D341Med (cell line): Measurements from ENCODE around the gene EEF2K.
A peak's percentile ranks its signal among the peaks of the same experiment; 100 is the strongest.
"Not testable (repeated sequence)": the region's sequence is repeated elsewhere in the genome, so short reads cannot be mapped to it uniquely, and the experiment has no call there.

ENCODE experiments used
- DNase-seq: peaks from one replicate; pipeline ENCODE4 v3.0.0; 2012; ENCODE audit warnings: low spot score

The EEF2K gene

DNA sequence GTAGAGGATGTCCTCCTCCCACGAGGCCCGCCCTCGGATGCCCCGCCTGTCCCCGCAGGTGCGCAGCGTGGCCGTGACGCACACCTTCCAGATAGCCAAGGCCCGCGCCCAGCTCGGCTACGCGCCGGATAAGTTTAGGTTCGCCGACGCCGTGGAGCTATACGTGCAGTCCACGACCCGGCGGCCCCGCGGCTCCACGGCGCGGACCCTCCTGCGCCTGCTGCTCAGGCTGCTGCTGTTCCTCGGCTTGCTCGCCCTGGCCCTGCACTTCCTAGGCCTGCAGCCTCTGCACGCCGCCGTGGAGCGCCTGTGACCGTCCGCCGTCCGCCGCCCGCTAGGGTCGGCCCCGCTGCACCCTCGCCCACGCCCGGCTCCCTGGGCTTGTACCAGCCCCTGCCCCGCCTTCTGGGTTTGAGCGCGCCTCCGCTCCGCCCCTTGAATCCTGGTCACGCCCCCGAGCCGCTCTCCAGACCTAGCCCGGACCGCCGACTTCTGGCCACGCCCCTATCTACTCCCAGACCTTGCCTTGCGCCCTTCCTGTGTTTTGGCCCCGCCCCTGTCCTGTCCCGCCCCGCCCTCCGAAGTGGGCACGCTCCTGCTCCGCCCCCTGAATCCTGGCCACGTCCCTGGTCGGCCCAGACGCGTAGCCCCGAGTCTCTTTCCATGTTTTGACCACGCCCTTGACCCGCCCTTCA, 15.8 kb upstream of the EEF2K start:
- DNase-seq, result peak; percentile 92

DNA sequence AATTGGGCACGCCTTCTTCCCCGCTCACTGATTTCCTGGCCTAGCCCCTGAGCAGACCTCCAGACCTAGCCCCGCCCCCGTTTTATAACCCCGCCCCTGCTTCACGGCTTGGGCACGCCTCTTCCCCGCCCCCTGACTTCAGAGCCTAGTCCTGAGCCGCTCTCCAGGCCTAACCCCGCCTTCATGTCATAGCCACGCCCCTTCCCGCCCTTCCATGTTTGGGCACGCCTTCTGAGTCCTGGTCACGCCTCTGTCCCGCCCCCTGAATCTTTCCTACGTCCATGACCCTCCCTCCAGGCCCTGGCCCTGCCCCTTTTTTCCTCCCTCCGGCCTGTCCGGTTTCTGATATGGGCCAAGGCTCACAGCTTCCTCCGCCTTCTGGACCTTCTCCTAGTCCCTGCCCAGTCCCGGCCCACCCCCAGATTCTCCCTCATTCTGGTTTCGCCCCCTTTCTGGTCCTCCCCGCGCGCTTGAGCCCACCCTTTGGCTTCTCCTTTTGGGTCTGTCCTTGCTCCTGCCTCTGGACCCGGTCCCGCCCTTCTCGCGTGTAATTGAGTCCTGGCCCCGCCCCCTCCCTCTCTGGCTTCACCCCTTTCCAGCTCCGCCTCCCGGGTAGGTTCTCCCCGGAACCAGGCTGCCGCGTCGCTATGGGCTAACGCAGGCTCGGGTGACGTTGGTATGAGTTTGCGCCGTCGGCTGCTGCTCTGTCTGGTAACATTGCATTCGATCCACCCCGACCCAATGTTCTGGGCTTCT, 15.1 kb upstream of the EEF2K start:
- DNase-seq, result peak; percentile 90

DNA sequence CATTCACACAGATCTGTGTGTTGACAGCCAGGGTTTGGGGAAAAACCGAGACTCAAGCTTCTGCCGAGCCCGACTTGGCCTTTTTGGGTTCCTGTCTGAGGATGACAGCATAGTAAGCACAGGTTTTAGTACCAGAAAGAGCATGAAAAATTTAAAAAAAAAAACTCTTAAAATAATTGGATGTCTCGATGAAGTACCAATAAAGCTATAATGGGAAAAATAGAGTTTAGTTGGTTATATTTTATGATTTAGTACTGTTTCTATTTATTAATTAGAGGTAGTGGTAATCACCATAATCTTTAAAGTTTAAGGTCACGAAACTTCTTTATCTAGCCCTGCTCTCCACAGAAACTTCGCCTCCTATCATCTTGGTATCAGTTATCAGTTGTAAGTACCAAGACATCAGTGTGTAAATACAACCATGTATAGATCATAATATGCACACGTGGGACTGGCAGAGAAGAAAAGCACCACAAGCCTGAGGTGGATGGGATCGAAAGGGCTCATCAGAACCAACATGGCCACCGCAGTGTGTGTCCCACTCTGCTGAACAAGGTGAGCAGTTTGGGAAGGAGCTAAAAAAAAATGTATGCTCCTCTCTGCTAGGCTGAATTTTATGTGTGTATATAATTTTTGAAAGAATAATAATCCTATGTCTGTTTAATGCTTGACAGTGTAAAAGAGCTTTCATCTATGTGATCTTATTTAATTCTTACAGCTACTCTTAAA, 14.4 kb upstream of the EEF2K start:
- no peak for DNase-seq

DNA sequence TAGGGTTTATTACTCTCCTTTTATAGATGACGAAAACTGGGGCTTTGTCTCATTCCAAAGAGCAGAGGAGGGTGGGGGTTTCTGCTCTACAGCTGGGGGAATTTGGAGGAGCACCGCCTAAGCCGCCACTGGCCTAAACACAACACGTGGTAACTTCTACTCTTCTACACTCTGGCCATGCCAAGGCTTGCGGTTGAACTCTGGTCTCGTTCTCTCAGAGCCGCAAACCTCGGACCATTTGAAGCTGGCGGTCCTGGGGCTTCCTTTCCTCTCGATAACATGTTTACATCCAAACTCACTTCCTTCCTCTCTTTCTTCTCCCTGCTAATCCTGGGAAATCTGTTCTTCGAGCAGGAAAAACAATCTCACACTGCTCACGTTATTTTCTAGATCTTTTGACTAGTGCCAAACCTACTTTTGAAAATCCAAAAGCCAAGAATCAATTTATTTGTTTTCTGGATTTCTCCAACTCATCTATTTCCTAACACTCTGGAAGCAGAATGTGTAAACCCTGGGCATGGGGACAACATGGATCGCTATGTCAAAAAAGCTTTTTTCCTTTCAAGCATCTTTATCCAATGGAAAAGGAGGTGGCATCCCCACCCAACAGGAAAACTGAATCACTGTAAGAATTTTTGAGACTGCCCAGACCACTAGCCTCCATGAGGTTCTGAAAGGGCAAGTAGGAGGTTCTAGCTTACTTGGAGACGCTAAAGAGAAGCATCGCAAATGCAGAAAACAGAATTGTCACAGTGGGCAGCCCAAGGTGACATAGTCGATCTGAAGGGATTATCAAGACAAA, 13.6 kb upstream of the EEF2K start:
- no peak for DNase-seq

DNA sequence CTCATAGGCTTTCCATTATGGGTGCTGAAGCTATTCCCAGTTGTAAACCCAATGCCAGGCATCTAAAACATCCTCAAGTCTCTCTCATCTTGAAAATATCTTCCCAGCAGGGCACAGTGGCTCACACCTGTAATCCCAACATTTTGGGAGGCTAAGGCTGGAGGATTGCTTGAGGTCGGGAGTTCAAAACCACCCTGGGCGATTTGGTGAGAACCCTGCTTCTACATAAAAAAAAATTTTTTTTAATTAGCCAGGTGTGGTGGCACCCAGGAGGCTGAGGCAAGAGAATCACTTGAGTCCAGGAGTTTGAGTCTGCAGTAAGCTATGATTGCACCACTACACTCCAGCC, 13.0 kb upstream of the EEF2K start:
- no peak for DNase-seq

DNA sequence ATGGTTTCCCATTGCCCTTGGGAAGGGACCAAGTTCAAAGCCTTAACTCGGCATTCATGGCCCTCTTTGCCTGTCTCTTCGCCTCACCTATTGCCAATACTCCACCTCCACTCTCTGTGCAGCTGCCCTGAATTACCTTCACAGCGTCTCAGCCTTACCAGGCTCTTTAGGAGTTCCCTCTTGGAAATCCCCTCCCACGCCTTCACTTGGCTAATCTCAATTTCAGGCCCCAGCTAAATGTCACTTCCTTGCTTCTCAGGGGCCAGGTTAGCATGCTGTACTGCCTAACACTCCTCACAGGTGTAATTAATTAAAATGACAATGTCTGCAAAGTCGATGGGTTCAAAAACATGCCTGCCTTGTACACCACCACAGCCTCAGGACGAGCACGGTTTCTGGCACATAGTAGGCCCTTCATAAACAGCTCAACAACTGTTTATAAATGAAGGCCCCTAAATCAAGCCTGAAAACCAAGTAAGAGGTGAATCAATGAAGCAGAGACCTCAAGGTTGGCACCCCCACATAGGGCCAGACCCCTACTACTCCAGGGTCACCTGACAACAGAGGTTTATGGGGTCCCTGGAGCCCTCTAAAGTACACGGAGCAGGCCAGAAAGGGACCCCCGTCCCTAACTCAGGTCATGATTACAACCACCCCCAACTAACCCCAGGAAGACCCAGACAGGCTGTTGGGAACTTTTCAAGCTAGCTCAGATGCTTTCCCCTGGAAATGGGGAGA, 11.2 kb upstream of the EEF2K start:
- DNase-seq, result no peak

DNA sequence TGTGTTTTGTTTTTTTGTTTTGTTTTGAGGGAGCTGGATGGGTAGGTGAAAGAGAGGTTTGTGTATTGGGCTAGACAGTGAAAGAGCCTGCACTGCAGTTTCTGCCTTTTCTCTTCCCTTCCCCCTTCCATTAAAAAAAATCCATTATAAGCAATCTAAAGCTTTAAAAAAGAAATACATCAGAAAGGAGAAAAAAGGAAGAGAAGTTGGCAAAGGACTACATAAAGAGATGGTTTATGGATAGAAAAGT, 10.7 kb upstream of the EEF2K start:
- no peak for DNase-seq

DNA sequence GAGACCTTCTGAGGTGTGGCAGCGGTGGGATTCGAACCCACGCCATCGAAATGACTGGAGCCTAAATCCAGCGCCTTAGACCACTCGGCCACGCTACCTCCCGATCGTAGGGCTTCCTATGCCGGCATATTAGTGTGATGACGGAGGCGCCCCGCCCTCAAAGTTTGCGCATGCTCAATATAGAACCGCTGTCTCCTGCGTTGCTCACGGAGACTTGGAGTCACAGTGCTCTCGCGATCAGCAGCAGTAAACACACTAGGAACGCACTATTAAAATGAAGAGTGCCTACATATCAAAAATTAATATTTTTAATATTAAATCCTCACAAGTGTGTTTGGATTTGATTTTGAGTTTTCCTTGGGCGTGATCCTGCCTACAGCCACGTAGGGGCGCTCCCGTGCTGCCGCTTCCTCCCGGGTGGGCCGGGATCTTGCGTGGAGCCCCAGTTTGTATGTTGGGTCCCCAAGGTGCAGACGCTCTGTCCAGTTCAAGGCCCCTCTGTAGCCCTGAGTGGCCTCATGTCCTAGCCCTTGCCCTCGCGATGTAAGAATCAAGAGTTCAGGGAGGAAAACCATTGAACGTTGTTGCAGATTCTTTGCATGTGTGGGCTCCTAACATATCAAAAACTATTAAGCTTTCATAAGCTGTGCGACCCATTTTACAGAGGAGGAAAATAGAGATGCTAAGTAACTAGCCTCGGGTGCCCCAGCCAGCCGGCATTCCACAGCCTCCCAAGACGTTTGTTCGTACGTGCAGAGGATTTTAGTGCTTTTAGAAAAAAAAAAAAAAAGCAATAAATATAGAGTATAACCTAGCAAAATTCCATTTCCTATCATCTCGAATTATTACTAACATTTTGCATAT, 10.2 kb upstream of the EEF2K start:
- DNase-seq, result peak; percentile 80

DNA sequence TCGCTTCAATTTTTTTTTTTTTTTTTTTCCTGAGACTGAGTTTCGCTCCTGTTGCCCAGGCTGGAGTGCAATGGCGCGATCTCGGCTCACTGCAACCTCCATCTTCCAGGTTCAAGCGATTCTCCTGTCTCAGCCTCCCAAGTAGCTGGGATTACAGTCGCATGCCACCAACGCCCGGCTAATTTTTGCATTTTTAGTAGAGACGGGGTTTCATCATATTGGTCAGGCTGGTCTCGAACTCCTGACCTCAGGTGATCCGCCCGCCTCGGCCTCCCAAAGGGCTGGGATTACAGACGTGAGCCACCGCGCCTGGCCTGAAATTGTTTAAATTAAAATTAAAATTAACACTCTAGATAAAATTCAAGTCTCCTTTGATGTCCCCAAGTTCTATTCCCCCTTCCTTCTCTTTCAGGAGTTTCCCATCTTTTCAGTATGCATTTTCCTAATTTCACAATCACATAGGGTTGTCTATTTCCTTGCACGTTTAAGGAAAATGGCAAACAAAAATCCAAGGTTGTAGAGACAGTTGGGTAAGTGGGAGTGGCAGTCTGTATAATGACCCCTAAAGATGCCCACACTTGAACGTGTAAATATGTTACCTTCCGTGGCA, 9.4 kb upstream of the EEF2K start:
- not testable (repeated sequence) for DNase-seq

DNA sequence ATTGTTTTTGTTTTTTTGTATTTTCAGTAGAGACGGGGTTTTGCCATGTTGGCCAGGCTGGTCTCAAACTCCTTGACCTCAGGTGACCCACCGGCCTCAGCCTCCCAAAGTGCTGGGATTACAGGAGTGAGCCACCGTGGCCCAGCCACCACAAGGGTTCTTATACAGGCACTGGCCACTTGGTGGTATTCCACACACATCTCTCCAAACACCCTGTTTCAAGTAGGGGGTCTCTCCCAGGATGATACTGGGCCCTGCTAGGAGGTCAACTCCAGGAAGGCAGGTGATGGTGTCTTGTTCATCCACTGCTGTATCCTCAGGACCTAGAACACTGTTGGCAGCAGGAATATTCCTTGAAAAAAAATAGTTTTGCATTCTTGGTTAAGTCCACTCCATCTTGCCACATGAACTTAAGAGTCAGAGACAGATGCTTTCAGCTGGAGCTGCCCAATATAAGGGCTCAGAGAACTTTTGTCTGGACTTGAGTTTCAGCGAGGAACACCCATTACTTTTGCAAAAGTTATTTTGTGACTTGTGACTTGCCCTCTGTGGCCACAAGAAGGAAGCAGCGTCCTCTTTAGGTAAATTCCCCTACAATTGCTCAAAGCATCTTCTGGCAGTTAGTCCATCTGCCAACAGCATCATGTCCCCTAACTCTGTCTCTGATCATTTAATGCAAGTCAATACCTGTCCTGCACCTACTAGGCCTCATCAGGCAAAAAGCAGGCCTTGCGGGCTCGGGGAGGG, 7.4 kb upstream of the EEF2K start:
- peak; percentile 11 for DNase-seq

DNA sequence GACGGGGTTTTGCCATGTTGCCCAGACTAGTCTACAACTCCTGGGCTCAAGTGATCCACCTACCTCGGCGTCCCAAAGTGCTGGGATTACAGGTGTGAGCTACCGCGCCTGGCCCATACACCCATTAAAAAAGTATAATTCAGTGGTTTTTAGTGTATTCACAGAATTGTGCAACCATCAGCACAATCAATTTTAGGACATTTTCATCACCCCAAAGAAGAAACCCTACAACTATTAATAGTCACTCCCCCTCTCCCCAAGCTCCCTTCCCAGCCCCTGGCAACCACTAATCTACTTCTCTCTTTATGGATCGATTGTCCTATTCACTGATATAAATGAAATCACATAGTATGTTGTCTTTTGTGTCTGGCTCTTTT, 3.8 kb upstream of the EEF2K start:
- no peak for DNase-seq

DNA sequence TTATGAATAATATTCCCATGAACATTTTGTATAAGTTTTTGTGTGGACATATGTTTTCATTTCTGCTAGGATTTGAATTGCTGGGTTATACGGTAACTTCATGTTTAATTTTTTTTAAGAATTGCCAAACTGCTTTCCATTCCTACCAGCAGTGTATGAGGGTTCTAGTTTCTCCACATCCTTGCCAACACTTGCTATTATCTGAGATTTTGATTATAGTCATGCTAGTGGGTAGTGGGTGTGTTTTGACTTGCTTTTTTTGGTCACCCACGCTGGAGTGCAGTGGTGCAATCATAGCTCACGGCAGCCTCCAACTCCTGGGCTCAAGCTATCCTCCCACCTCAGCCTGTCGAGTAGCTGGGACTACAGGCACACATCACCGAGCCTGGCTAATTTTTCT, 3.0 kb upstream of the EEF2K start:
- DNase-seq, result no peak

DNA sequence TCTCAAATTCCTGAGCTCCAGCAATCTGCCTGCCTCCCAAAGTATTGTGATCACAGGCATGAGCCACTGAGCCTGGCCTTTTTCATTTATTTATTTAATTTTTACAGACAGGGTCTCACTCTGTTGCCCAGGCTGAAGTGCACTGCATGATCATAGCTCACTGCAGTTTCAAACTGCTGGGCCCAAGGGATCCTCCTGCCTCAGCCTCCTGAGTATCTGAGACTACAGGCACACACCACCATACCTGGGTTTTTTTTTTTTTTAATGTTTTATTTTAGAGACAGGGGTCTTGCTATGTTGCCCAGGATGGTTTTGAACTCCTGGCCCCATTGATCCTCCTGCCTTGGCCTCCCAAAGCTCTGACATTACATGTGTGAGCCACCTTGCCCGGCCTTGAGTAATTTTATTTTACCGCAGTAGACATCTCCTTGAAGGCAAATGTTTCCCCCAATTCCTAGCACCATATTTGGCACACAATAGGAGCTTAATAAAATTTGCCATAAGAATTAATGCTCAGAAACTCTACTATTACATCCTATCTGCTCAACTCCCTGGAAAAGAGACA, 1.9 kb upstream of the EEF2K start:
- DNase-seq, result no peak

DNA sequence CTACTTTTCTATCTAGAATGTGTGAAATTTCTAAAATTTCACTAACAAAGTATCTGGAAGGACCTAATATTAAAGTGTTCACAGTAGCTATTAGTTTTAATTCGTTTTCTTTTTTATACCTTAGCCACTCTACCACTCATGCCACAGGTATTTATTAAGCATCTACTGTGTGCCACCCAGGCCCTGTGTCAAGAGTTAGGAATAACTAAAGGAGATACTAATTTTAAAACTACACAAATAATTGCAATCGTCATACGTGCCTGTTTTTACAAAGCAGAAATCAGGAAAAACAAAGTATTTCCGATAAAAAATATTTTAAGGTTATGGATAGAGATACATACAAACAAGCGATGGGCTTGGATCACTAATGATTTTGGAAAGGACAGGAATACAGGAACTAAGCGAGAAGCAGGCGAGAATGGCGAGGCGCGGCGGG, 483 bp upstream of the EEF2K start:
- no peak for DNase-seq

DNA sequence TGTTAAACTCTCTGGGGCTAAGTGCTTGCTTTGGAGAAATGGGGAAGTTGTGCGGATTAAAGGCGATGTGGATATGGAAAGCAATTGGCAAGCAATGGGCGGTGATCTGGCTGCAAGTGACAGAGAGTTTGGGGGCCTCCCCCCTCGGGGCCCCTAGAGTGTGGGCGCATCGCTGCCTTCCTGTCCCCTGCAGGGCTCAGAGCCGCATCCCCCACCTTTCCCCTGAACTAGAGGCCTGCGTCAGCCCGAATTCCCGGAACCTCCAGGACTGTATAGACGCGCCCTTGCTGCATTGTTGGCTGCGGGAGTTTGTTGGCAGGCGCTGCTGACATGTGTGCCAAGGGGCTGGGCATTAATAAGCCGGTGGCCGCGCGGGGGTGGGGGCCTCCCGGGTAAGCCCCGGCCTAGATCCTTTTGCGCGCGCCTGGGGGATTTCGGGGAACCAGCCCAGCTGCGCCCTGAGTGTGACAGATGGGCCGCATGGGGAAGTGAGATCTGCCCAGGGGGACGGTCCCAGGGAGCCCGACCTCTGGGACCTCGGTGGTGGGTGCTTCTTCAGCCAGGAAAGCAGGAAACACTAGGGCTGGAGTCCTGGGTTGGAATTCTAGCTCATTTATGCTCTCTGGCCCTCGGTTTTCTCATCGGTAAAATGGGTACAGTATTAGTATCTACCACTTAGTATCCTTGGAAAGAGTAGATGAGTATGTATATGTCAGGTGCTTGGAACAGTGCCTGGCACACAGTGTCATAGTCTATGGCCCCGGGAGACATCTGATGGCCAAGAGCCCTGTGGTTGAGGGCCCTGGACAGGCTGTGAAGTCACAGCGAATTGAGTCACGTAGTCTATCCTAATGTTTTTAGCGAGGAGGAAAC, 1.0 kb downstream of the EEF2K start:
- peak; percentile 91 for DNase-seq

DNA sequence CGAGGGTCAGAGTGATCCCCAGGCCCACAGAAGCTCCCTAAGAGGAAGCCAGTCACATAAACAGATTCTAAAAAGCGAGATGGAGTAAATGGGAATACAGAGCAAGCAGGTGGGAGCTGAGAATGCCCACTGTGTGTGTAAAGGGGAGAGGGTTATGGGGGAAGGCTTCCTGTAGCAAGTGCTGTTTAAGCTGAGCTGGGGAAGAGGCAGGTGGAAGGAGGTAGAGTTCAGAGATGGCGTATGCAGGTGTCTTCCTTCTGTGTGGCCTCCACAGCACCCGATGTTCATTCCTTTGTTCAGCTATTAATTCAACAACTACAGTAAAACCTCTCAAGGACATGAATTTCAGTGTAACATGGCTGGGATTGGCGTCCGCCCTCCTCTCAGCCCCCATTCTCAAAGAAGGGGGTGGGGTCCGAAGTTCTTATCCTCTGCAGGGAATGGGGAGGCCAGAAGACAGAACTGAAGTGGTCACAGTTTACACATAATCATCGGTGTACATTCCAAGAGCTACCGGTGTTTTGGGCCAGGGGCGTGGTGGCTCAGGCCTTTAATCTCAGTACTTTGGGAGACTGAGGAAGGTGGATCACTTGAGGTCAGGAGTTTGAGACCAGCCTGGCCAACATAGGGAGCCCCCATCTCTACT, 1.8 kb downstream of the EEF2K start:
- DNase-seq, result no peak

DNA sequence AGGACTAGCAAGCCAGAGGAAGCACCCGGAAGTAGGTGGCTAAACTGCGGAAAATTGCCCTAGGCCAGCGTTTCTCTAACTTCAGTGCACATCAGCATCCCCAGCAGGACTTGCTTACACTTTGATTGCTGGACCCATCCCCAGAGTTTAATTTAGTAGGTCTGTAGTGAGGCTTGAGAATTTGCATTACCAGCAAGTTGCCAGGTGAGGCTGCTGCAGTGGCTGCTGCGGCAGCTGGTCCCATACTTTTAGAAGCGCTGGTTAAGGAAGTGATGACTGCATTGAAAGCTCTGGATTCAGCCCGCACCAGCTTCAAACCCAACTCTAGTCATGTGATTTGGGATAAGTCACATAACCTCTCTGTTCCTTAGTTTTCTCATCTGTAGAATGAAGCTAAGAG, 4.2 kb downstream of the EEF2K start:
- no peak for DNase-seq

DNA sequence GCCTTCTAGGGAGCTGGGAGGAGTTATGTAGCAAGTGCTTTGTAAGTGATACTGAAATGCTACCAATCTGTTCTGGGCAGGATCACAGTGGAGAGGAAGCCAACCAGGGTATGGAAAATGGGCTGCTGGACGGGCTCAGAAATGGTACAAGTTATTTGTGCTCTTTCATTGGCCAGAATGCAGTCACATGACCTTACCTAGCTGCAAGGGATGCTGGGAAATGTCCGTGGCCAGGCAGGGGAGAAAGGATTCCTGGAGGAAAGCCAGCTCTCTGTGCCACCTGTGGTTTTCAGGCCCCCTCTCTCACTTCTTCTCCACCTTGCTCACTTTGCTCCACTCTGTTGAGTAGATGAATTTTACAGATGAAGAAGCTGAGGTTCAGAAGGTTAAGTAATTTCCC, 4.8 kb downstream of the EEF2K start:
- no peak for DNase-seq
